Measurements from ENCODE around the gene PWP1.
"Not testable (repeated sequence)": the region's sequence is repeated elsewhere in the genome, so short reads cannot be mapped to it uniquely, and the experiment has no call there.

PWP1 gene

DNA sequence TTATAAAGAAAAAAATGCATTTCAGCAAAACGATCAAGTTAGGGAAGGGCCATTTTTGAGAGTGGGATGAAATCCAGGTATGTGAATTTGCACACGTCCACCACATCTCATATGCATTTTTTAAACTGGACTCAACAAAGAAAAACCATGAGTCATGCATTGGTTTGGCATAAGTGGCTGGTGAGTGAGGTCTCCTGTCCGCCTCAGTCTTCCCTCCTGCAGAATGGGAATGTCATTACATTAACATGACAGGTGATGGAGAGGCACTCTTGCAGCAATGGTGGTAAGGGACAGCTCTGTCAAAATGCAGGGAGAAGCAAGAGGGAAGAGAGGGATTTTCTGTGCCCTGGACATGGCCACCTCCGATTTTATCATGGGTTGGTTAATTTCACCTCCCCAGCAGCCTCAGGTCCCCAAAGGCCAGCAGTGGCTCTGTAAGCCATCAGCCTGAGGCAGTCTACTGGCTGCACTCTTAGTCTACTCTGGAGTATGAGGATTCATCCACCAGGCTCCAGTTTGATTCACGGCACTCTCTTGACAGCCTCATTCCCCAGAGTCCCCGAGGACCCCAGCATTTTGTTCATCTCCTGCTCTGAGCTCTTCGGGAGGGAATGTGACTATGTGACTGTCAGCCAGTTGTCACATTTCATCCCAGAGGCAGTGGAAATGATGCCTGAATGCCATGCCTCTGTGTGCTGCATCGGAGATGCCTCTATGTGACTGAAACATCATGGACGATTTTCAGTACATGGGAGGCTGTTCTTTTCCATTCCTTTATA, 17.1 kb upstream of the PWP1 start:
- no peak for DNase-seq

DNA sequence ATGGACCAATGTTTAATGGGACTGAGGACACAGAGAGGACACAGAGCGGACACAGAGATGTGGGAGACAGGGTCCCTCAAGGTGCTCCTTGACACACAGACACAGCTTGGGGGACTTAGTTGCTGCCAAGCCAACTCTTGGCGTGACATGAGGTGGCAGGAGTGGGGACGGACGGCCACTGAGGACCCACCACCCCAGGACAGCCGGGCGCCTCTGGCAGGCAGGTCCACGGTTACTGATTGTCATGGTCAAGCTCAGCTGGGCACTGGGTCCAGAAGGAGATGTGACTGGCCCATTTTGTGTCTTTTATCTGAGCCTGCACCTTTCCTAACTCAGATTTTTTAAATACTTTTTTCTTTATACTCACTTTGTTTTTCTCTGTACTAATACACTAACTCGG, 15.7 kb upstream of the PWP1 start:
- DNase-seq: no peak

DNA sequence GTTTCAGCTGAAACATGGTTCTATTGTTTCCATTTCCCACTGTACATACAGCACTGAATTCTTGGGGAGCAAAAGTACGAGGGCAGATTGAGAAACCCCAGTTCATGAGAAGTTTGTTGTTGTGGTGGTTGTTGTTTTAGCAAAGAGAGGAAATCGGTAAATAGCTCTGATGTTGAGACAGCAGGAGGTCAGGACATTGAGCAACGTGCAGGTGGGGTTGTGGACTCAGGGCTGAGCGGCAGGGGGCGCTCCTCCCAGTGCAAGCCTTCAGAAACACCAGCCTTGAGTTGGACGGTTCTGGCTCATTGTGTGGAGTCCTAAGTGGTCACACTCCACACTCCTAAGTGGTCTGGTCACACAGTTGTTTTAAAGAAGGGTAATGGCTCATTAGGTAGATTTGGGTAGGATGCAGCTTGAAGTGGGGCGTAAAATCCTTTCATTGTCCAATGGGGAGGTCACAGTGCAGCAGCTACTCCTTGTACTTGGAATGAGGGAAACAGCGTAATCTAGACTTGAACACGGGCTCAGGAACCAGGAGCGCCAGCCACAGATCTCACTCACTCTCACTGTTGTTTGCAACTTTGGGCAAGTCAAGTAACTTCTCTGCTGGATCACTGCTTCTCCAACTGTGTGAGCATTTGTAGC, 14.5 kb upstream of the PWP1 start:
- no peak for DNase-seq

DNA sequence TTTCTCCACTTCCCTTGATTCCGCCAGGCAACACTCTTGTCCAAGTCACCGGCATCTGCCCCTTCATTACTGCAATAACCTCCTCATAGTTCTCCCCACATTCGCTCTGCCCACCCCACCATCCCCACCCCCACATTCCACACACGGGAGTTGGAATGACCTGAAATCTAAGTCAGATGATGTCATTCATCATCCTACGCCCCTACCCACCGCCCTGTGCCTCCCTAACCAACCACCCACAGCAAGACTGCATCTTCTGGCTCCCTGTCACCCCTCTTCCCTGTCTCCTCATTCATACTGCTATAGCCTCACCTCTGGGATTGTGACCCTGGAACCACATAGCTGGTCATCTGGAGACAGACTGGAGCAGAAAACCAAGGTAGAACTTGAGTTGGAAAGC, 7.9 kb upstream of the PWP1 start:
- DNase-seq: no peak

DNA sequence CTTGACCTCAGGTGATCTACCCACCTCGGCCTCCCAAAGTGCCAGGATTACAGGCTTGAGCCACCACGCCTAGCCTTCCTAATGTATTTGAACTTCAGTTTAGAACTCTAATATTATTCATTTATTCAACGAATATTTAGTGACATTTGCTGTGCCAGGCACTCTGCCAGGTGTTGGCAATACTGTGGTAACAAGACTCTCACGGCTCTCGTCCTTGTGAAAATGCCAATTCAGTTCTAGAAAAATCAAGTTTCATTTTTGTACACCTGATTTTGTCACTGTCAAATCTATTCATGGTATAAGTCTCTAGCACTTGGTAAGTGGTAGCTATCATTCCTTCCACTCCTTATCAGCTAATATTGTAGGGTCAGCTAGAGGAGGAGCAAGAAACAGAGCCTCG, 6.3 kb upstream of the PWP1 start:
- no peak for DNase-seq

DNA sequence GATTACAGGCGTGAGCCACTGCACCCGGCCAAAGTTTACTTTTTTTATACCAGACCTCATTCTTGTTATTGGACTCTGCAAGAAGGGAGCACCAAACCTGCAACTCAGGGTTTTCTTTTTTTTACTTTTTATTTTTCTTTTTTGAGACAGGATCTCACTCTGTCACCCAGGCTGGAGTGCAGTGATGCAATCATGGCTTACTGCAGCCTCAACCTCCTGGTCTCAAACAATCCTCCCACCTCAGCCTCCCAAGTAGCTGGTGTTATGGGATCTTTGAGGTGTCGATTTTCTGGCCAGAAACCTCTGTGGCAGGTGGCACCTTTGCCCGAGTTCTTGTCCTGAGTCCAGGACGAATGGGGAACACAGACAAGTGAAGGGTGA, 4.2 kb upstream of the PWP1 start:
- no peak for DNase-seq

DNA sequence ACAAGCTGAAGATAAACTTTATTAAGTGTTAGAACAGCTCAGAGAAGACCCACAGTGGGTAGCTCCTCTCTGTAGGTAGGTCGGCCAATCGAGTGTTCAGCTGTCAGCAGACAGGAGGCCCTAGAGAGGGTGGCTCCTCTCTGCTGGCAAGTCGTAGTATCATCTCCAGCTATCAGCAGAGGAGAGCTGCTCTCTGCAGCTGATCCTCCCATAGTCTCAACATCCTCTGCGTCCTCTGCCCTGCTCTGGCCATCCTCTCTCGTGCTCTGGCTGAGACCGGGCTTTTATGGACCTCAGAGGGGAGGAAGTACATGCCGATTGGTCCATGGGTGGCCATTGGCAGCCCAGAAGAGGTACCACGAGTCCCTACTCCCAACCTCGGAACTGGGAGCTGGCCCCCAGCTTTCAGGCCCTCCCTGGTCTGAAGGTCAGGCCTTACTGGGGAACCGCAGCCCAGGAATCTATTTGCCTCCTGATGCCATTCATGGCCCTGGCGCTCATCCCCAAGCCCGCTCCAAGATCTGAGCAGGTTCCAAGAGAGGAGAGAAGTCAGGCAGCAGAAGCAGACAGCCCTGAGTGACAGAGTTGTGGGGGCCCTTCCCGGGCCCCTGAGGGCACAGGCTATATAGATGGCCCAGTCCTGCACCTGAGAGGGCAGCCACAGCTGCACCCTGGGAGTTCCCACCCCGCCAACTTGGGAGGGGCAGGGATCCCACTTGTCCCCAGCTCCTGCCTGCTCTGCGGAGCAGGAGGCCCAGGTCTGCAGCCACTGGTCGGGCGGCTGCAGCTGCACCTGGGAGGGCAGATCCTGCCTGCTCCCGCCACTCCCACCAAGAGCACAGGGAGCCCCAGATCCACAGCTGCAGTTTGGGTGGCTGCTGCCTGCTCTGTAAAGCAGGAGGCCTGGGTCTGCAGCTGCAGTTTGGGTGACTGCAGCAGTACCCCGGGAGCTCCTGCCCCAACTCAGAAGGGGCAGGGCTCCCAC, 3.5 kb upstream of the PWP1 start:
- no peak for DNase-seq

DNA sequence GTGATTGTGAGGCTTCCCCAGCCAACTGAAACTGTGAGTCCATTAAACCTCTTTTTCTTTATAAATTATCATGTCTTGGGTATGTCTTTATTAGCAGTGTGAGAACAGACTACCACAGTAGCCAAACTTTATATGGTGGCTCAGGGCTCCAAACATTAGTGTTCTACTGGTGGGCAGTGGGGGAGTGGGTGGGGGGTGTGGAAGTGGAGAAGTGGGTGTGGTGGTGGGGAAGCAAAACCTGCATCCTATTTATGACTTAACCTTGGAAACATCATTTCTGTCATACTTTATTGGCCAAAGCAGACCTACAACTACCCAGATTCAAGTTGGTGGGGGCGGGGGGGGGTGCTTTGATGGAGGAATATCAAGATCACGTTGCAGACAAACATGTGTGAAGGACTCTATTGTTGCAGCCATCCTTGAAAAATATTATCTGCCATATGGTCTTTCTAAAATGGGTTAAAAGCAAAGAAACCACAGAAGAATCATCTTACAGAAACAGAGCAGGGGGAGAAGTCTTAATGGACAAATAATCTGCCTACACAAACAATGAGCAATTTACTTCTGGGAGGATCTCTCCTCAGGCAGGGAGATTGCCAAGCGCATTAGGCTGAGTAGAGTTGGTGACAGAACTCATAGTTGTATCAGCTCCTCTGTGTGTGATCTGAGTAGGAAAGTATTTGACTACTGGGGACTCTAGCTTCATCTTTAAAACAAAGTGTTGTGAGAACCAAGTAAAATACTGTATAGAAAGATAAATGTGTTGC, 1.4 kb upstream of the PWP1 start:
- DNase-seq: no peak

DNA sequence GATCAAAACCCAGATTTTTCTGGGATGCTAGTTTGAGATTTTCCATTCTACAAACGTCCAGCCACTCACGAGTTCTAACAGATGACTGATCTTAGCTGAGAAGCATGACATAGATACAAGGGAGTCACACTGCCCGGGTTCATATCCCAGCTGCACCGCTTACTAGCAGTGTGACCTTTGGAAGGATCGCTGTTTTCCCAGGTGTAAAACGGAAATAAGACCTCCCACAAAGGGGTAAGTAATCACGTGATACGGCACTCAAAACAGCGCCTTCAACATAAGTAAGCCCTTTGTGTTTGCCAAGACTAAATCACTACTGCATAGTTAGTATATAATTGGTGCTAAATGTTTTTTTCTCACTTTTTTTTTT, 624 bp upstream of the PWP1 start:
- DNase-seq: no peak

DNA sequence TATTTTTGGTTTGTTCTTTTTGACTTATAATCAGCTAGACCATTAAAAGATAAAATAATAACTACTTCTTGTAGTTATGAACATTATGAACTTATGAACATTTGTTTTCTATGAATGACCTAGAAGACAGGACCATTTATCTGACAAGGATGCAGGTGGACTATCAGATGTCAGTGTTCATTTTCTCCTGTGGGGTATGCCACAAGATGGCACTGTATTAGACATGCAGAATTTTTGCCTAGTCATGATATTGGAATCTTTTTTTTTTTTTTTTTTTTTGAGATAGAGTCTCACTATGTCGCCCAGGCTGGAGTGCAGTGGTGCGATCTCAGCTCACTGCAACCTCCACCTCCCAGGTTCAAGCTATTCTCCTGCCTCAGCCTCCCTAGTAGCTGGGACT, 10.2 kb downstream of the PWP1 start:
- DNase-seq: not testable (repeated sequence)

DNA sequence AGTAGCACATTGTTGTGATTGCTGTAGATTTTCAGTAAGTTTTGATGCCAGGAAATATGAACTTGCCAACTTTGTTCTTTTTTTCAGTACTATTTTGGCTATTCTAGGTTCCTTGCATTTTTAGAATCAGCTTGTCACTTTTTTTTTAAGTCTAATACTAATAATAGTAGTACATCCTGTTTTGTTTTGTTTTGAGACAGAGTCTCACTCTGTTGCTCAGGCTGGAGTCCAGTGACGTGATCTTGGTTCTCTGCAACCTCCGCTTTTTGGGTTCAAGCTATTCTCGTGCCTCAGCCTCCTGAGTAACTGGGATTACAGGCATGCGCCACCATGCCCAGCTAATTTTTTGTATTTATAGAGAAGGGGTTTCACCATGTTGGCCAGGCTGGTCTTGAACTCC, 16.5 kb downstream of the PWP1 start:
- no peak for DNase-seq

DNA sequence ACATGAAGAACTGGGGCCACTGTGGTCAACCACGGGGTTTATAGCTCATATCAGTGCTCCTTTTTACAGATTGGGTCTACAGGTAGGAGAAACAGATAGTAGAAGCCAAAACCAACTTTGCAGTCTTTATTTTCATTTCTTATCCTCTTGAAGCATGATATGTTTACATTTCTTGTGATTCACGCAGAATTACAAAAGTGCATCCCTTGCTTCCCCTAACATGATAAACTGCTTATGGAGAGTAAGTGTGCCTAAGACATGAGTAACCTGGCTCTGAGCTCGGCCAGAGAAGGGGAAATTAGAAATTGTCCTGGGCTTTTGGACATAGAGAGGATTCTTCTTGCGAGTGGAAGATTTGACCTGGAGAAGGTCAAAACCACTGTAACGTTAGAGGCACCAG, 18.4 kb downstream of the PWP1 start:
- DNase-seq: no peak

DNA sequence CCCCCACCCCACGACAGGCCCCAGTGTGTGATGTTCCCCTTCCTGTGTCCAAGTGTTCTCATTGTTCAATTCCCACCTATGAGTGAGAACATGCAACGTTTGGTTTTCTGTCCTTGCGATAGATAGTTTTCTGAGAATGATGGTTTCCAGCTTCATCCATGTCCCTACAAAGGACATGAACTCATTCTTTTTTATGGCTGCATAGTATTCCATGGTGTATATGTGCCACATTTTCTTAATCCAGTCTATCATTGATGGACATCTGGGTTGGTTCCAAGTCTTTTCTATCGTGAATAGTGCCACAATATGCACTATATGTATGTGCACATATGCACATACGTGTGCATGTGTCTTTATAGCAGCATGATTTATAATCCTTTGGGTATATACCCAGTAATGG, 19.9 kb downstream of the PWP1 start:
- not testable (repeated sequence) for DNase-seq

DNA sequence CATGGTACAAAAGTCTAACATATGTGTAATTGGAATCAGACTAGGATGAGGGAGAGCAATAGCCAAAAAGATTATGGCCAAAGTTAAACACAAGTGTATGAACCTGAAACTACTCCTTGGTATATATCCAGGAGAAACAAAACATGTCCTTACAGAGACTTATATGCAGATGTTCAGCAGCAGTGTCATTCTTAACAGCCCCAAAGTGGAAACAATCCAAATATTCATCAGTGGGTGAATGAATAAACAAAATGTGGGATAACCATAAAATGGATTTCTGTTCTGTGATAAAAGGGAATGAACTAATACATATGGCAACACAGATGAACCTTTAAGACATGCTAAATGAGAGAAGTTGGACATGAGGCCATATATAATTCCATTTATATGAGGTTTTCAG, 30.2 kb downstream of the PWP1 start:
- no peak for DNase-seq

DNA sequence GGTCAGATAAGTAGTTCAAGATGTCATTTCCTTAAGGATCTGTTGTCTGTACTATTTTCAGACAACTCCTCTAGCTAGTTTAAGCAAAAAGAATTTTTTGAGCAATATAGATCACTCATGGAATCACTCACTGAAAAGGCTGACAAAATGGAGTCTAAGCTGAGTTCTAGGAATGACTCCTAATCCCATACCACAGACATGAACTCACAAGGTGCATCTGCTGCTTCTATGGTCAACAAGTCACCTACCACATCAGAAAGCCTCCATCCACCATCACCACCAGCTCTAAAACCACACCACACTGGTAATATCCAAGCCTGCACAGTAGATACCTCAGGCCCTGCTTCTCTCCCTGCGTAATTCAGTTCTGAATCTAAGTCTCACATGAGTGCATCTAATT, 33.0 kb downstream of the PWP1 start:
- no peak for DNase-seq

DNA sequence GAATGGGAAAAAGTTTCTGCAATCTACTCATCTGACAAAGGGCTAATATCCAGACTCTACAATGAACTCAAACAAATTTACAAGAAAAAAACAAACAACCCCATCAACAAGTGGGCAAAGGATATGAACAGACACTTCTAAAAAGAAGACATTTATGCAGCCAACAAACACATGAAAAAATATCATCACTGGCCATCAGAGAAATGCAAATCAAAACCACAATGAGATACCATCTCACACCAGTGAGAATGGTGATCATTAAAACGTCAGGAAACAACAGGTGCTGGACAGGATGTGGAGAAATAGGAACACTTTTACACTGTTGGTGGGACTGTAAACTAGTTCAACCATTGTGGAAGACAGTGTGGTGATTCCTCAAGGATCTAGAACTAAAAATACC, 41.7 kb downstream of the PWP1 start:
- not testable (repeated sequence) for DNase-seq

DNA sequence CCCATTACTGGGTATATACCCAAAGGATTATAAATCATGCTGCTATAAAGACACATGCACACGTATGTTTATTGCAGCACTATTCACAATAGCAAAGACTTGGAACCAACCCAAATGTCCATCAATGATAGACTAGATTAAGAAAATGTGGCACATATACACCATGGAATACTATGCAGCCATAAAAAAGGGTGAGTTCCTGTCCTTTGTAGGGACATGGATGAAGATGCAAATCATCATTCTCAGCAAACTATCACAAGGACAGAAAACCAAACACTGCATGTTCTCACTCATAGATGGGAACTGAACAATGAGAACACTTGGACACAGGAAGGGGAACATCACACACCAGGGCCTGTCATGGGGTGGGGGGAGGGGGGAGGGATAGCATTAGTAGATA, 42.1 kb downstream of the PWP1 start:
- not testable (repeated sequence) for DNase-seq

DNA sequence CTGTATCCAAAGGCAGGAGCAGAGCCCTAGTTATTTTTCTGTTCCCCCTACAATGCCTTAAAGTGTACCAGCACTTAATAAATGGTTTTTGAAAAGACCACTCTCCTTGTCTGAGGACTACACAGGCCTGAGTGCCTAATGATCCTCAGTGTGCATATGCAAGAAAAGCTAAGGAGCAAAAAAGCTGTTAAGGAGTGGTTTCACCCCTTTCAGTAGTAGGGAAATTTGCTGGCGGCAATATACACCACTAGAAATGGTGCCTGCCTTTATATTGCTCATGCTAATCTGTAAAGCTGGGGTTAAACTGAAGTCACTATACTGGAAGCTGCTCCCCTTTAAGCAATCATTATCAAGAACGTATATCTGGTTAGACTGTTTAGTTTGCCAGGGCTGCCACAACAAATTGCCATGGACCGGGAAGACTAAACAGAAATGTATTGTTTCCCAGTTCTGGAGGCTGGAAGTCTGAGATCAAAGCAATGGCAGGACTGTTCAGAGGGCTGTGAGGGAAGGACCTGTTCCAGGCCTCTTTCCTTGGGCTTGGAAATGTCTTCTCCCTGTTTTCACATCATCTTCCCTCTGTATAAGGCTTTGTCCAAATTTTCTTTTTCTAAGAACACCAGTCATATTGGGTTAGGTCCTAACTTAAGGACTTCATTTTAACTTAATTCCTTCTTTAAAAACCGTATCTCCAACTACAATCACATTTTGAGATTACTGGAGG, 45.2 kb downstream of the PWP1 start:
- DNase-seq: no peak

DNA sequence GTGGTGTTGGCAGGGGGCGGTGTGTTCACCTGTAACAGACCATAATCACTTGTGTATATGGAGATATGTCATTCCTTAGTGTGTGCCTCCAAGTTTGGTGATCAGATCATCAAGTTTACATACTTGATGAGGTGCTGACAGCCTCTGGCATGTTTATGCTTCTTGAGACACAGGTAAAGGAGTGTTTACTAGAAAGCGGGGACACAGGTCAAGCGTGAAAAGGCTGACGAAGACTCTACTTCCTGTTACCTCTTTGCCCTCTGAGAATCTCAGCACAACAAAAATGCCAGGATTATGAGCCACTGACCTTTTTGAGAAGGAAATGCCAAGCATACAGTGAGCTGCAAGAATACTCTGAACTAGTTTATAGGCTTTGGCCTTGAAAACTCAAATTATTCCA, 45.8 kb downstream of the PWP1 start:
- DNase-seq: no peak

DNA sequence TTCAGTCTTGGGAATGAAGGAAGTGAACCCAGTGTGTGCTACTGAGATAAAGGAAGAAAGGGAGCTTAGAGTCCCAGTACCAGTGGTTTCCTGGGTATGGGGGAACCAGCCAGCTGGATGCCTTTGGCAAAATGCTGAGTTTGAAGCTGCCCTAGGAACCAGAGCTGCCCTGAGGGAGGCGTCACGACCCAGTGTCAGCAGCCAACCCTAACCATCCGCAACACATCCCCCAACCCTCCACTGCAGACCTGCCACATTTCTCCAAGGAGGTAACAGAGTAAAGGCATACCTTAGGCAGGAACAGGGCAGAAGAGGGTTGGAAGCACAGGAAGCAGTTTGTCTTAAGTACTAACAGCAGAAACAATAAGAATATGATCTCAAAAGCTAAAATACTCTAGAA, 46.8 kb downstream of the PWP1 start:
- no peak for DNase-seq

DNA sequence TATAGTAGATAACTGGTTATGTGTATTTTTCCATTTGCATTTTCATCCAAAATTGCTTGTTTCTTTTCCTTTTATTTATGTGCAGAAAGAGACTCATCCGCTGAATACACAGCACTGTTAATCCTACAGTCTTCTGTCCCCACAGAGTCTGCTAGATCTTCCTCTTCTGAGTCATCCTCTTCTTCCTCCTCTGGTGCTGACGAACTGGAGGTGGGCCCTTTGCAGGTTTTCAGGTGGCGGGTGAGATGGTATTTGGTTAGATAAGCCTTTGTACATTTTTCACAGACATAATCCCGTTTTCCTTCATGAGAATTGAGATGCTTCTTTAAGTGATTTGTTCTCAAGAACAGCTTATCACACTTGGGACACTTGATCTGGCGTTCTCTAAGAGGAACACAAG, 48.5 kb downstream of the PWP1 start:
- no peak for DNase-seq

DNA sequence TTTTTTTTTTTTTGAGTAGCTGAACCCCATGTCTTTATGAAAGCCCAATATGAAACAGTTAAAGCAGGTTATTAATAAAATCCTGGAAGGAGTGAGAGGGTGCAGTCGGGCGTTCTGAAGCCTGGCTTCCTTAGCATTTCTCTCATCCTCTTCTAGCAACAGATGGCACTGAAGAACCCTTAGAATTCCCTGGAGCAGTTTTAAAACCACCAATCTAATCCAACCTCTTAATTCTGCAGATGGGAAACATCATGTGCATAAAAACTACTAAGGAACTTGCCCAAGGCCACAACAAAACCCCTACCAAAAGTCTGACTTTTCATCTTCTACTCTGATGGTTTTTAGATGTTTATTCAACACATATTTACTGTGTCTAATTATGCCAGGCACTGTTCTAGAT, 50.2 kb downstream of the PWP1 start:
- DNase-seq: no peak
